Hepatocyte (in vitro differentiated cells): Measurements from ENCODE around the gene SPRN. TPM values are rescaled to one million over a fixed set of nuclear protein-coding genes. Genes with fewer than 3 reads are reported as not detected.

Experiments used
- DNase-seq: peaks from one replicate; pipeline ENCODE4 v3.0.0-alpha.2; 2016; ENCODE audit warnings: low spot score
- H2AFZ ChIP-seq: fragments of 200-600 bp; sonication (generic); 2 replicates; pipeline ENCODE4 v1.6.0; 2016; ENCODE audit warnings: antibody characterized with exemption, mild to moderate bottlenecking
- H3K27ac ChIP-seq: fragments of 200-600 bp; sonication (generic); 2 replicates; pipeline ENCODE4 v1.5.1; 2016; ENCODE audit warnings: mild to moderate bottlenecking
- H3K27me3 ChIP-seq: fragments of 200-600 bp; sonication (generic); 2 replicates; pipeline ENCODE4 v1.6.1; 2016
- H3K36me3 ChIP-seq: fragments of 200-600 bp; sonication (generic); replicated peaks from 2 replicates; pipeline ENCODE4 v1.5.1; 2016; ENCODE audit warnings: low read depth; ENCODE audit not compliant: insufficient read depth
- H3K4me1 ChIP-seq: fragments of 200-600 bp; sonication (generic); 2 replicates; pipeline ENCODE4 v1.5.1; 2016; ENCODE audit warnings: mild to moderate bottlenecking, moderate library complexity; ENCODE audit not compliant: insufficient read depth
- H3K4me2 ChIP-seq: fragments of 200-600 bp; sonication (generic); 2 replicates; pipeline ENCODE4 v1.6.0; 2016
- H3K4me3 ChIP-seq: fragments of 200-600 bp; sonication (generic); 2 replicates; pipeline ENCODE4 v1.5.1; 2016; ENCODE audit warnings: mild to moderate bottlenecking
- H3K79me2 ChIP-seq: fragments of 200-600 bp; sonication (generic); 2 replicates; pipeline ENCODE4 v1.6.0; 2017; ENCODE audit warnings: mild to moderate bottlenecking
- H3K9me2 ChIP-seq: fragments of 200-600 bp; sonication (generic); replicated peaks from 2 replicates; pipeline ENCODE4 v1.6.0; 2017; ENCODE audit warnings: mild to moderate bottlenecking; ENCODE audit not compliant: insufficient read depth
- H3K9me3 ChIP-seq: fragments of 200-600 bp; sonication (generic); 2 replicates; pipeline ENCODE4 v1.5.1; 2016; ENCODE audit warnings: low read depth, mild to moderate bottlenecking
- H4K20me1 ChIP-seq: fragments of 200-600 bp; sonication (generic); 2 replicates; pipeline ENCODE4 v1.6.0; 2016; ENCODE audit warnings: mild to moderate bottlenecking; ENCODE audit not compliant: insufficient read depth, poor library complexity, severe bottlenecking
- CTCF ChIP-seq: fragments of 200-600 bp; sonication (generic); IDR thresholded peaks from 2 replicates; pipeline ENCODE4 v1.5.1; 2016; ENCODE audit warnings: antibody characterized with exemption, mild to moderate bottlenecking; ENCODE audit not compliant: poor library complexity
- EZH2 ChIP-seq: fragments of 200-600 bp; sonication (generic); IDR thresholded peaks from 2 replicates; pipeline ENCODE4 v1.6.1; 2016; ENCODE audit warnings: antibody characterized with exemption, mild to moderate bottlenecking, borderline replicate concordance
- EZH2phosphoT487 ChIP-seq: fragments of 200-600 bp; sonication (generic); IDR thresholded peaks from one replicate; pipeline ENCODE4 v1.6.1; 2018; ENCODE audit warnings: antibody characterized with exemption, mild to moderate bottlenecking, low read depth, moderate library complexity; ENCODE audit not compliant: unreplicated experiment, severe bottlenecking
- WGBS: methylation state at CpG from one replicate; pipeline ENCODE4 v1.1.6; 2016; ENCODE audit warnings: low lambda C conversion rate; ENCODE audit errors: missing lambda C conversion rate; 5-methylcytosine and 5-hydroxymethylcytosine counted together
- polyA plus RNA-seq: library from polyadenylated mRNA; unstranded; fragments of >200 nt; fragmentation: Nextera tagmentation; extraction: Ambion mirVana; gene quantifications from 2 replicates; pipeline ENCODE4 v1.2.1, GENCODE V29; 2016
- total RNA-seq: library from RNA; depleted of rRNA; stranded (reverse); fragments of >200 nt; gene quantifications from 2 replicates; pipeline ENCODE4 v1.2.3, GENCODE V29; 2014

The SPRN gene
- total and polyA plus RNA-seq, 2 experiments from 2014 or later: 0.97 to 2.7 TPM

- Histone ChIP-seq H2AFZ (no peak overlapping the region), H3K27ac (no peak overlapping the region), H3K4me2 (no peak overlapping the region), H3K36me3 (no peaks in the 10 kb centered on the region), H3K4me3 (no peak overlapping the region), H3K9me2 (no peaks in the 10 kb centered on the region), H3K9me3 (no peaks in the 10 kb centered on the region), H4K20me1 (no peaks in the 10 kb centered on the region), H3K79me2 (no peaks in the 10 kb centered on the region), H3K4me1 (no peaks in the 10 kb centered on the region), H3K27me3 (no peaks in the 10 kb centered on the region)
- 81% methylated on average over 17 of the region's 17 CpGs for WGBS
- no peak for DNase-seq
- no peak for TF ChIP-seq CTCF
- TF ChIP-seq EZH2: no peak
- TF ChIP-seq EZH2phosphoT487: no peak
These were observed 43.0 kb upstream of the SPRN start for GRCh38 chr10:133467286-133467911.

GRCh38 chr10:133466683-133467275 is 42.4 kb upstream of the SPRN start:
- Histone ChIP-seq H3K9me2 (no peaks in the 10 kb centered on the region), H3K4me1 (no peaks in the 10 kb centered on the region), H3K4me2 (no peak overlapping the region), H3K9me3 (no peaks in the 10 kb centered on the region), H3K79me2 (no peaks in the 10 kb centered on the region), H3K36me3 (no peaks in the 10 kb centered on the region), H2AFZ (no peak overlapping the region), H3K4me3 (no peak overlapping the region), H3K27ac (no peak overlapping the region), H3K27me3 (no peaks in the 10 kb centered on the region), H4K20me1 (no peaks in the 10 kb centered on the region)
- TF ChIP-seq EZH2phosphoT487 (no peak), EZH2 (no peak), CTCF (no peak)
- DNase-seq: no peak
- 87% methylated on average over 7 of the region's 7 CpGs for WGBS

GRCh38 chr10:133465950-133466474 is 41.6 kb upstream of the SPRN start:
- Histone ChIP-seq H3K4me3 (no peak overlapping the region), H4K20me1 (no peaks in the 10 kb centered on the region), H3K27ac (no peak overlapping the region), H3K36me3 (no peaks in the 10 kb centered on the region), H3K79me2 (no peaks in the 10 kb centered on the region), H2AFZ (no peak overlapping the region), H3K4me1 (no peaks in the 10 kb centered on the region), H3K4me2 (no peak overlapping the region), H3K27me3 (no peaks in the 10 kb centered on the region), H3K9me2 (no peaks in the 10 kb centered on the region), H3K9me3 (no peaks in the 10 kb centered on the region)
- no peak for DNase-seq
- WGBS: 71% methylated on average over 7 of the region's 7 CpGs
- TF ChIP-seq CTCF (no peak), EZH2 (no peak), EZH2phosphoT487 (no peak)
